NCI-H146 (cell line): Measurements from ENCODE around the gene GATC.
"Not testable (repeated sequence)": the region's sequence is repeated elsewhere in the genome, so short reads cannot be mapped to it uniquely, and the experiment has no call there.

ENCODE experiments used
- DNase-seq: peaks from one replicate; lab custom pipeline; 2025; lab: John Stamatoyannopoulos, UW

GATC gene

DNA sequence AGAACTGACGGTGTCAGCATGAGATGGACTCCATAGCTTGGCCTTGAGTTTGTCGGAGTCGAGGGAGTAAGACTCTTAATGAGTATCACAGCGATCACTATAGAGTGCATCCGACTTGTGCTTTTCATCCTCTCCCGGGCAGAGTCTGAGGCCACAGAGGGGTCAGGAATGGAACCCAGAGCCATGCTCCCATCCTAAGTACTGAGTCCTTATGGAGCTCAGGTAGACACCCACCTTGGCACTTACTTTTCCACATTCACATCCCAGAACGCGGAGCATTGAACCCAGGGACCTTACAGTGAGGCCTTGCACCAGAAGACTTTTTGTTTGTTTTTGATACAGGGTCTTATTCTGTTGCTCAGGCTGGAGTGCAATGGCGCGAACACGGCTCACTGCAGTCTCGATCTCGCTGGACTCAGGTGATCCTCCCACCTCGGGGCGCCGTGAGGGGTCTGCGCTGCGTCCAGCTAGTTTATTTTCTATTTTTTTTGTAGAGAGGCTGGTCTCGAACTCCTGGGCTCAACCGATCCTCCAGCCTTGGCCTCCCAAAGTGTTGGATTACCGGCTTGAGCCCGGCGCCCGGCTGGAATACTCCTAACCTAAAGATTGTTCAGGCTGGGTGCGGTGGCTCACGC lies 24.0 kb downstream of the GATC start:
- DNase-seq, result peak; percentile 42

GRCh38 chr12:120472521-120472920 lies 26.3 kb downstream of the GATC start:
- no peak for DNase-seq

DNA sequence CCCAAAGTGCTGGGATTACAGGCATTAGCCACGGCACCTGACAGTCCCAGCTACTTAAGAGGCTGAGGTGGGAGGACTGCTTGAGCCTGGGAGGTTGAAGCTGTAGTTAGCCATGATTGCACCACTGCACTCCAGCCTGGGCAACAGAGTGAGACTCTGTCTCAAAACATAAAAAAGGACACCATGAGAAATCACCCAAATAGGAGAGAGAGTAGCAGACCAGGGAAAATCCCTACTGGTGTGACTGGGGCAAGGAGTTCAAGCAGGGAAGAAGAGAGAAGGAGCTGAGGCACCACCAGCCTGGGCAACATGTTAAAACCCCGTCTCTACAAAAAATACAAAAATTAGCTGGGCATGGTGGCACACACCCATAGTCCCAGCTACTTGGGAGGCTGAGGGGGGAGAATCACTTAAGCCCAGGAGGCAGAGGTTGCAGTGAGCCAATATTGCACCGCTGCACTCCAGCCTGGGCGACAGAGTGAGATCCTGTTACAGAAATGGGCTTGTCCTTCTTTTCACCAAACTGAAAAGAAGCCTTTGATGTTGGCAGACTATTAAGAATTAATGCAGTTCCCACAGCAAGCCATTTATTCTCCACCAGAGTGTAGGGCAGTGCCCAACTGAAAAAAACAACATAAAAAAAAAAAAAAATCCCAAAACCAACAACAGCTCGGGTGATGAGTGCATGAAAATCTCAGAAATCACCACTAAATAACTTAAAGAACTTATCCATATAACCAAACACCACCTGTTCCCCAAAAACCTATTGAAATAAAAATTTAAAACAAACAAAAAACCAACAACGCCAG lies 27.8 kb downstream of the GATC start:
- no peak for DNase-seq

GRCh38 chr12:120474616-120474960 lies 28.3 kb downstream of the GATC start:
- no peak for DNase-seq

GRCh38 chr12:120475643-120476042 lies 29.4 kb downstream of the GATC start:
- DNase-seq, result no peak

- no peak for DNase-seq
These were observed 33.2 kb downstream of the GATC start for GRCh38 chr12:120479458-120479857.

DNA sequence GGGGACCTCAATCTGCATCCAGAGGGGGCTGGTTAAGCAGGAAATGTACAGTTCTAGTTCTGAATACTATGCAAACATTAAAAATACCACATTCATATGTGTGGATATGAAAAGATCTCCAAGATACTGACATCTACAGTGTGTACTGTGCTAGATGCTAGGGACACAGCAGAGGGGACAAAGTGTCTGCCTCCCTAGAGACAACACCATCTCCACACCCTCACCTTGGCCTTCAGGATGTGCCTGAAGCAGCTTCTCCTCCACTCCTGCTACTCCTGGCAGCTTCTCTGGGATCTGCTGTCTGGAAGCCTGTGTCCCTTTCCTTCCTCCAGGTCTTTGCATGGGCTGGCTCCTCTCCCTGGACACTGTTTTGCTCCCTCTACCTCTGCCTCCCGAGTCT lies 34.0 kb downstream of the GATC start:
- DNase-seq, result no peak

DNA sequence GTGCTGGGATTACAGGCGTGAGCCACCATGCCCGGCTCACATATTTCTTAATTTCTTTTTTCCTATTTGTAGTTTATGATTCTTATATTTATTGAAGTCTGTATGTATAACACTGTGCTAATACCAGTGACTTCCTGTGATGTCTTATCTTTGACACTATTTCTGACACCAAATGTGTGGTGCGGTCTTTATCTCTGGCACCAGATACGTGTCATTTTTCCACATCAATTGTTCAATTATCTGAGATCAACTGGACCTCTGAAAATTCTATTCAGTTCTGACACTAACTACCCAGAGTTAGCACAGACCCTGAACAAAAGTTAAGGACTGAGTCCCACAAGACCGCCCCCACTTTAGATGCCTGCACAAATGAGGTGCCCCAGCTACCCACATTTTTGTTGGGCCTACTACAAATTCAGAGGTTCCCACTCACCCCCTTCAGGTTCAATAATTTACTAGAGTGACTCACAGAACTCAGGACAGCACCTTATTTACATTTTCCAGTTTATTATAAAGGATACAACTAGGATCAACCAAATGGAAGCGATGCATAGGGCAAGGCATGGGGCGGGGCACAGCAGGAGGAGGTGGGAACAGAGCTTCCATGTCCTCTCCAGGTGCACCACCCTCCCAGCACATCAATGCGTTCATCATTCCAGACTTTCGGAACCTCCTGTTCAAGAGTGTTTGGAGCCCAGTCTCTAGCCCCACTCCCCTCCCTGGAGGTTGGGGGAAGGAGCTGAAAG lies 35.0 kb downstream of the GATC start:
- DNase-seq, result no peak

GRCh38 chr12:120483621-120484020 lies 37.4 kb downstream of the GATC start:
- DNase-seq, result no peak

DNA sequence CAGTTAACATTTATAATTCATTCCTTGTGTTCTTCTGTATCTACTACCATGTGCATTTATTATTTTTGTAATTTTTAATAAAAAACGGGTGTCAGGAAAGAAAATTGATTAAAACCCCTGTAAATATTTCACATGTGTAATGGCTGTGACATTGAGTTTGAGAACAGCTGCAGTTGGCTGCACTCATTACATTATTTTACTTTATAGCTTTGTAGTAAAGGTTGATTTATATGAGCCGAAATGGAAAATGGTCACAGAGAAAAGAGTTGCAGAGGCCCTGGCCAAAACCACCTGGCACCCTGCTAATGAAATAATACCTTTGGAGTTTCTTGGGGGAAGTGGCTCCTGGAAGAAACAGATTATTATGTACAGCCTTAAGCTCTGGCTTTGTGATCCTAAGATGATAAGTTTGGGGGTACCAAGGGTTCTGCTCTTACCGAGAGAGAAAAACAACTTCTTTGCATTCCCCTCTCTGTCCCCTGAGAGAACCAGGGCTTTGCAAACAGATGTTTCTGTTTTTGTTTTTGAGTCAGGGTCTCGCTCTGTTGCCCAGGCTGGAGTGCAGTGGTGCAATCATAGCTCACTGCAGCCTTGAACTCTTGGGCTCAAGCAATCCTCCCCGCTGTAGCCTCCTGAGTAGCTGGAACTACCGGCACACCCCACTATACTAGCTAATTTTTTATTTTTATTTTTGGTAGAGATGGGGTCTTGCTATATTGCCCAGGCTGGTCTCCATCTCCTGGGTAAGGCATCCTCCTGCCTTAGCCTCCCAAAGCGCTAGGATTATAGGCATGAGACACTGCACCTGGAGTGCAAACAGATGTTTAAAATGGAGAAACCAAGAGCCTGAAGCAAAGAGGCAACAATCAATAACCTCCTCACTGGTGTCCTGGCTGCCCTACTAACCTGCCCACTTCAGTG lies 40.0 kb downstream of the GATC start:
- DNase-seq, result no peak

- not testable (repeated sequence) for DNase-seq
These were observed 41.3 kb downstream of the GATC start for GRCh38 chr12:120487552-120487951.

DNA sequence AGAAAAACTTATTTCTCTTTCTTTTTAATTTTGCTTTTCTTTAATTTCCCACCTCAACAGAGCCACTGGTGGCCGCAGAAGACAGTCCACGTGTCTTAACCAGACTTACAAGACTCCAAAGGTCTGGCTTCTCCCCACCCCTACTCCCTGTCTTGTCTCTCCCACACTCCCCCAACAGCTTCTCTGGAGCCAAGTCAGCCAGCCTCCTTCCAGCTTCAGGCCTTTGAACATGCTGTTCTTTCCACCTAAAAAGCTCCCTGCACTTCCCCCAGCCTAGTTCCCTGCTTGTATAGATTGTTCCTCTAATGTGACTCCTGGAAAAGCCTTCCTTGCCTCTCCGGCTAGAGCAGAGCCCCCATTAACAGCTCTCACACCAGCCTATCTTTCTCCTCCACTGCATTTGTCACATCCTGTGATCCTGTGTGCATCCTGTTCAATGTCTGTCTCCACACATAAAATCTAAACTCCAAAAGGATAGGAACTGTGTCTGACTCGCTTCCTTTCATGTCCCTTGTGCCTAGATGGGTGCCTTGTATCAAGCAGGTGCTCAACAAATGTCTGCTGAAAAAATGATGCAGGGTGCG lies 41.9 kb downstream of the GATC start:
- no peak for DNase-seq

DNA sequence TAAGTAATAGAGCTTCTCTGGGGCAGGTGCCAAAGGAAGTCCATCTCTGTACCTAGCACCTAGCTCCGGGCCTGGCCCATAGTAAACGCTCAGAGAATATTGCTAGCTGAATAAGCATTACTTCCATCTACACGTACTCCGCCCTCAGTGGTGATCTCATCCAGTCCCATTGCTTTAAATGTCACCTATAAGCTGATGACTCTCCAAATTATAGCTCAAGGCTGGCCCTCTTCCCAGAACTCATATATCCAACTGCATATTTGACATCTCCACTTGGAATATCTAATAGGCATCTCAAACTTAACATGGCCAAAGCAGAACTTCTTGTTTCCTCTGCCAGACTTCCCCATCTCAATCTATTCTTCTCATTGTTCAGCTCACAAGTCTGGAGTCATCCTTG lies 42.8 kb downstream of the GATC start:
- no peak for DNase-seq

DNA sequence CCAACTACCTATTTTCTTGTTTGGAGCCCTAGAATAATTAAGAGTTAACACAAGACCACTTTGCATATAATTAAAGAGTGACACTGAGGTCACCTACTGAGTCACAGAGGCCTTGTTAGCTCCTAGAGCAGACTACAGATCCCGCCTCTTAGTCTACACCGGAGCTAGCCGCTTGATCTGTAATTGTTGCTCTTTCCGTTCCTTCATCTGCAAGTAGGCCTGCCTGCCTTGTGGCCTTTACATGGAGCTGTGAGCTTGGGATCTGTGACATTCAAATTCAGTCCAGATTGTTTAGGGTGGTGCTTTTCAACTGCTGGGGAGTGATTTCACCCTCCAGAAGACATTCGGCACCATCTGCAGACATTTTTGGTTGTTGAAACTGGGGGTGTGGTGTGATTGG lies 44.1 kb downstream of the GATC start:
- DNase-seq, result no peak

DNA sequence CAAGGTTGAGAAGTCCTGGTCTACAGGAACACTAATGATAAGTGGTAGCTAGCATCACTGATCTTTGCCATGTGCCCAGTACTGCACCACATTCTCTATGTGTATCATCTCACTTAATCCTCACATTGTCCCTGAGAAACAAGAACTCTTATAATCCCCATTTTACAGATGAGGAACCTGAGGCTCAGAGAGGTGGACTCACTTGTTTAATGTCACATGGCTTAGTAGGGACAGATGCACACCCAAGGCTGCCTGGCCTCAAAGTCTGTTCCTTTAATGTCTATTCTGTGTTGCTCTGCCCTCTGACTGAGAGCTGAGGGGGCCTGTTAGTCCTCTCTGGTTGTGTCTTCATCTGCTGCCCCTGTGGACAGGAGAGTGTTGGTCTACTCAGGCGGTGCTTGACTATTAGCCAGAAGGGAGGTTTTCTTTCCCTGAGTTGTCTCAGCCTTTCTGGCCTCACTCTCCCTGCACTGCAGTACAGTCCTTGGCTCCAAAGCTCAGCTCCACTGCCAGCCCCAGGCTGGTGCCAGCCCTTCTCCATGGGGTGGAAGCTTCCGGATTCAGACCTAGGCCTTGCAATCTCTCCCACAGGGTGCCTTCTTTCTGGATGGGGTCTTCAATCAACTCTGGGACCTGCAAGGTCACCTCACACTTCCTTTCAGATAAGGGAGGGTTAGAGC lies 44.7 kb downstream of the GATC start:
- no peak for DNase-seq

DNA sequence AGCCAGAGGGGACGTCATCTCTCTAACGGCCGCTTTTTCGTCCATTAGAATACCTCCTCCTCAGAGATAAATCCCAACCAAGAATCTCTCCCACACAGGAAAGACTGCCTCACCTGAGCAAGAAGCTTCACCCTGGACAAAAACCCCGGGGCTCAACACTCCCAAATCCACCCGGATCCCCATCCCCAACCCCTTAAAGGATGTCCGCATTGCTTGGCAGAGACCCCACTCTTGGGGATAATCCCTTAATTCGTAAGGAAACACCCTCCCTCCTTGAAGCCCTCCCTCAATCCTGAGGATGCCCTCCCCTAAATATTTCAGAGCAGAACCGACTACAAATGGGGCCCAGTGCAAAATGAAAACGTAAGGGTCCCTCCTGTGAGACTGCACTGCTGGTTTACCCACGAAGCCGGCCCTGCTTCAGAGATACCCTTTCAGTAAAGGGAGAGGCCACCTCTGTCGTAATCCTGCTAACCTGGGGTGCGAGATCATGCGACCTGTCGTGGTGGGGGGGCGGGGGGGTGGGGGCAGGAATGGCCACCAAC lies 49.0 kb downstream of the GATC start:
- peak; percentile 28 for DNase-seq

DNA sequence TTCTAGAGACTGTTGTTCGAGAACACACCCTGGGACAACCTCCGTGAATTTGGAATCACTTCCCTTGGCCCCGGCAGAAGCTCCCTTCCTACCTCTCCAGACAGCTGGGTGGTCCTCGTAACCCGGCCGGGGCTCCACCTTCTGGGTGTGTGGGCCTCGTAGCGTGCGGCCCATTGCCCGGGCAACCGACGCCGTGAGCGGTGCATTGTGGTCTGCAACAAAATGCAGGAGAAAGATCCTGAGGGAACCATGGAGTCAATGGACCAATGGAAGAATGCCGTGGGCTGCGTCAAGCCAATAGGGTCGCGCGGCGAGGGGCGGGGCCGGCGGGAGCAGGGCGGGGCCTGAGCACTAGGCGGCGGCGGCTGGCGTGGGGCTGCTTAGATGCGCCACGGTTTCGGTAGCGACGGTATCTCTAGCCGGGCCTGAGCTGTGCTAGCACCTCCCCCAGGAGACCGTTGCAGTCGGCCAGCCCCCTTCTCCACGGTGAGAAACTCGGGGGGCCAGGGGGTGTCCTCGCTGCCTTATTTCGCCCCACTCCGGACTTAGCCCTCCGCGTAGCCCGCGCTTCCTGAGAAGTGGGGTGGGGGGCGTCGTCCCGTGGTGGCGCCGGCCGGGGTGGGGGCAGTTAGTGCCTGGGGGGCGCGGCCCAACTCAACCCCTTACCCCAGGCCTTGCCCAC lies 49.6 kb downstream of the GATC start, which contains the start of gene DYNLL1:
Gene DYNLL1, plus strand, starts transcription at position 383 of the 682 bp plus-strand sequence. CDS start 309 bp downstream, outside the sequence.
- DNase-seq, result peak; percentile 95

GRCh38 chr12:120496413-120497340 lies 50.4 kb downstream of the GATC start:
- DNase-seq, result peak; percentile 70
